Activated T-helper 9 cell treated with anti-CD3 and anti-CD28 coated beads, Interleukin-2, amount 50 U/mL, for 16 hours (primary cell): ENCODE measurements around the gene WIPF1.

Experiments used
- DNase-seq: peaks from one replicate; pipeline ENCODE4 v3.0.0-alpha.2; 2020; ENCODE audit warnings: low read depth

The WIPF1 gene

GRCh38 chr2:174595116-174595809 is 2.3 kb downstream of the WIPF1 start:
- DNase-seq, result no peak

- DNase-seq, result no peak
Measured at GRCh38 chr2:174594456-174594855, 3.1 kb downstream of the WIPF1 start.

GRCh38 chr2:174593574-174594203 is 3.9 kb downstream of the WIPF1 start:
- peak; percentile 43 for DNase-seq

GRCh38 chr2:174593041-174593440 is 4.6 kb downstream of the WIPF1 start:
- DNase-seq, result no peak

GRCh38 chr2:174591740-174592139 is 5.9 kb downstream of the WIPF1 start:
- DNase-seq, result no peak

GRCh38 chr2:174590928-174591648 is 6.5 kb downstream of the WIPF1 start:
- DNase-seq, result no peak

- DNase-seq, result no peak
Measured at GRCh38 chr2:174590346-174590745, 7.3 kb downstream of the WIPF1 start.

- no peak for DNase-seq
Measured at GRCh38 chr2:174589334-174589733, 8.3 kb downstream of the WIPF1 start.

- no peak for DNase-seq
Measured at GRCh38 chr2:174588463-174588862, 9.1 kb downstream of the WIPF1 start.

GRCh38 chr2:174587579-174587978 is 10.0 kb downstream of the WIPF1 start:
- DNase-seq, result no peak

GRCh38 chr2:174586418-174587295 is 10.9 kb downstream of the WIPF1 start:
- DNase-seq, result no peak

- DNase-seq, result no peak
Measured at GRCh38 chr2:174585657-174586252, 11.8 kb downstream of the WIPF1 start.

GRCh38 chr2:174585146-174585545 is 12.5 kb downstream of the WIPF1 start:
- DNase-seq, result no peak

GRCh38 chr2:174581491-174581890 is 16.1 kb downstream of the WIPF1 start:
- DNase-seq, result no peak

- DNase-seq, result no peak
Measured at GRCh38 chr2:174580951-174581350, 16.7 kb downstream of the WIPF1 start.

GRCh38 chr2:174577967-174578589 is 19.5 kb downstream of the WIPF1 start:
- DNase-seq, result no peak

- no peak for DNase-seq
Measured at GRCh38 chr2:174575124-174575776, 22.4 kb downstream of the WIPF1 start.

- DNase-seq, result no peak
Measured at GRCh38 chr2:174574657-174575056, 22.9 kb downstream of the WIPF1 start.

- DNase-seq, result no peak
Measured at GRCh38 chr2:174573621-174574081, 24.0 kb downstream of the WIPF1 start.

GRCh38 chr2:174572556-174572955 is 25.0 kb downstream of the WIPF1 start:
- no peak for DNase-seq
